GM12878 (cell line): ENCODE results near the gene LY9. TPM values are rescaled to one million over a fixed set of nuclear protein-coding genes. Genes with fewer than 3 reads are reported as not detected.

Experiments
- ATAC-seq: fragments of 200-7000 bp; cut with Tn5 transposase; 3 replicates; pipeline ENCODE4 v1.9.1; 2020; ENCODE audit warnings: mild to moderate bottlenecking, moderate library complexity
- BruUV-seq: library from RNA; stranded (reverse); fragments of 400-500 nt; replicated peaks from 2 replicates; lab custom pipeline; 2021; lab: Mats Ljungman, UMichigan
- CTCF ChIA-PET: fragments of 300-600 bp; sonication (Branson Sonifier 250); formaldehyde crosslinking; extraction: SDS; loops from one replicate; lab custom pipeline; 2021; ENCODE audit warnings: inconsistent platforms; lab: Yijun Ruan, JAX
- POLR2A ChIA-PET: fragments of 350-600 bp; formaldehyde crosslinking; extraction: SDS; loops from one replicate; lab custom pipeline; 2021; ENCODE audit warnings: inconsistent platforms; lab: Charles Lee
- RAD21 ChIA-PET: fragments of 300-600 bp; sonication (Branson Sonifier 250); formaldehyde crosslinking; loops from one replicate; lab custom pipeline; 2023; ENCODE audit warnings: antibody characterized with exemption; ENCODE audit not compliant: unreplicated experiment; lab: Charles Lee
- SMC1A ChIA-PET: fragments of 300-600 bp; sonication (Branson Sonifier 250); formaldehyde crosslinking; loops from one replicate; lab custom pipeline; 2023; ENCODE audit not compliant: unreplicated experiment, uncharacterized antibody; lab: Charles Lee
- DNase-seq: peaks from one replicate; pipeline ENCODE4 v3.0.0-alpha.2; 2011; ENCODE audit warnings: low read depth, low spot score
- FAIRE-seq: peaks from 3 replicates; lab custom pipeline; 2011; peaks lifted over from hg19 to GRCh38; lab: Jason Lieb, UNC
- H2AFZ ChIP-seq: 2 replicates; pipeline ENCODE4 v1.6.0; 2011; ENCODE audit warnings: low read depth, low read length, control low read depth; ENCODE audit not compliant: control insufficient read depth
- H3K27ac ChIP-seq: 2 replicates; pipeline ENCODE4 v1.5.1; 2011; ENCODE audit warnings: control low read depth; ENCODE audit not compliant: control insufficient read depth, insufficient read depth
- H3K27me3 ChIP-seq, 2 experiments: replicated peaks in 1 of 2; 2 replicates each; pipeline versions ENCODE4 v1.6.0 to v1.6.1; 2011; ENCODE audit warnings: low read length in 1 of 2; ENCODE audit not compliant: control insufficient read depth in 2 of 2, insufficient read depth in 2 of 2
- H3K36me3 ChIP-seq, 2 experiments: 2 replicates each; pipeline ENCODE4 v1.5.1; 2011; ENCODE audit warnings: low read length in 1 of 2; ENCODE audit not compliant: control insufficient read depth in 2 of 2, insufficient read depth in 2 of 2
- H3K4me1 ChIP-seq: 2 replicates; pipeline ENCODE4 v1.6.1; 2011; ENCODE audit warnings: mild to moderate bottlenecking, low read length, moderate library complexity, mixed read lengths; ENCODE audit not compliant: control insufficient read depth, insufficient read depth
- H3K4me2 ChIP-seq: 2 replicates; pipeline ENCODE4 v1.6.0; 2011; ENCODE audit warnings: control low read depth; ENCODE audit not compliant: control insufficient read depth, insufficient read depth
- H3K4me3 ChIP-seq: fragments of 200-600 bp; sonication (generic); 2 replicates; pipeline ENCODE4 v1.5.1; 2016
- H3K79me2 ChIP-seq: 2 replicates; pipeline ENCODE4 v1.6.0; 2011; ENCODE audit warnings: low read length; ENCODE audit not compliant: control insufficient read depth, insufficient read depth
- H3K9ac ChIP-seq: 2 replicates; pipeline ENCODE4 v1.8.0; 2011; ENCODE audit warnings: low read length, control low read depth, mixed read lengths; ENCODE audit not compliant: control insufficient read depth, insufficient read depth
- H3K9me3 ChIP-seq: replicated peaks from 3 replicates; pipeline ENCODE4 v1.5.1; 2011; ENCODE audit warnings: mild to moderate bottlenecking, low read length; ENCODE audit not compliant: control insufficient read depth, insufficient read depth
- H4K20me1 ChIP-seq: 2 replicates; pipeline ENCODE4 v1.6.0; 2011; ENCODE audit not compliant: control insufficient read depth, insufficient read depth
- ASH2L ChIP-seq: fragments of 300-600, 200-600 bp; sonication (generic); IDR thresholded peaks from 2 replicates; pipeline ENCODE4 v1.6.1; 2017; ENCODE audit warnings: low read depth, mild to moderate bottlenecking, borderline replicate concordance
- BCL11A ChIP-seq: IDR thresholded peaks from 2 replicates; pipeline ENCODE4 v1.6.1; 2011; ENCODE audit warnings: low read depth, low read length
- BMI1 ChIP-seq: fragments of 450-650 bp; IDR thresholded peaks from 2 replicates; pipeline ENCODE4 v1.6.1; 2016; ENCODE audit warnings: mild to moderate bottlenecking, moderate library complexity, borderline replicate concordance
- HDGF ChIP-seq: fragments of 450-650 bp; IDR thresholded peaks from 2 replicates; pipeline ENCODE4 v1.6.1; 2016; ENCODE audit warnings: antibody characterized with exemption
- KDM1A ChIP-seq: fragments of 200-600 bp; sonication (generic); IDR thresholded peaks from 2 replicates; pipeline ENCODE4 v1.6.1; 2016; ENCODE audit warnings: borderline replicate concordance
- SREBF1 ChIP-seq: IDR thresholded peaks from 2 replicates; pipeline ENCODE4 v1.6.1; 2012; ENCODE audit warnings: mild to moderate bottlenecking, low read length
- SREBF2 ChIP-seq: IDR thresholded peaks from 2 replicates; pipeline ENCODE4 v1.6.1; 2012; ENCODE audit warnings: mild to moderate bottlenecking, low read length
- TARDBP ChIP-seq: IDR thresholded peaks from 2 replicates; pipeline ENCODE4 v1.6.1; 2016; ENCODE audit warnings: borderline replicate concordance
- ZNF274 ChIP-seq: IDR thresholded peaks from one replicate; pipeline ENCODE4 v1.8.0; 2011; ENCODE audit not compliant: insufficient read length, insufficient read depth
- WGBS: methylation state at CpG from one replicate; pipeline ENCODE4 v1.1.6; 2016; ENCODE audit warnings: low lambda C conversion rate; ENCODE audit not compliant: insufficient replicate concordance, insufficient coverage; ENCODE audit errors: missing lambda C conversion rate; 5-methylcytosine and 5-hydroxymethylcytosine counted together
- in situ Hi-C: fragments of 300-500 bp; cut with MboI; formaldehyde crosslinking; loops from 9 replicates; pipeline ENCODE4 v1.14.3; 2018; ENCODE audit warnings: mixed read lengths
- intact Hi-C: fragments of 100-400 bp; cut with micrococcal nuclease; formaldehyde crosslinking; loops from one replicate; pipeline ENCODE4 v1.14.2; 2022; ENCODE audit not compliant: unreplicated experiment
- polyA plus RNA-seq, 11 experiments: library from polyadenylated mRNA; depleted of rRNA in 4 of 11; unstranded in 6 of 11; stranded (reverse) in 5 of 11; fragments of >200 nt; fragmentation: Nextera tagmentation in 4 of 11; fragmentation: Illumina TruSeq in 1 of 11; extraction: Ambion mirVana in 4 of 11; extraction: Trizol in 1 of 11; gene quantifications; 1 replicate in 1 of 11; 2 replicates in 10 of 11; pipeline versions ENCODE4 v1.2.1 to v1.2.3, GENCODE V29; 2011 to 2016; ENCODE audit warnings: inconsistent platforms in 2 of 11, missing spikeins in 2 of 11, low read depth in 1 of 11
- total RNA-seq, 4 experiments: library from RNA; depleted of rRNA in 3 of 4; stranded (reverse); fragments of >200 nt in 3 of 4; fragmentation: Illumina TruSeq in 1 of 4; extraction: Trizol in 1 of 4; gene quantifications; 2 replicates each; pipeline versions ENCODE4 v1.2.1 to v1.2.3, GENCODE V29; 2013 to 2021
- TF ChIP-seq, protein P1 (sequence below): fragments of 450-650 bp; IDR thresholded peaks from 2 replicates; pipeline ENCODE4 v1.6.1; 2016; ENCODE audit warnings: mild to moderate bottlenecking
- TF ChIP-seq, protein P2 (sequence below): IDR thresholded peaks from 2 replicates; pipeline ENCODE4 v1.6.1; 2011; ENCODE audit warnings: borderline replicate concordance, low read depth, mild to moderate bottlenecking, moderate library complexity, mixed read lengths, low read length; ENCODE audit not compliant: insufficient read depth; ENCODE audit errors: extremely low read length
- TF ChIP-seq, protein P3 (sequence below): fragments of 450-650 bp; formaldehyde crosslinking; IDR thresholded peaks from 2 replicates; pipeline ENCODE4 v1.4.0; 2022; ENCODE audit warnings: mild to moderate bottlenecking, moderate library complexity
- TF ChIP-seq, protein P4 (sequence below): IDR thresholded peaks from 2 replicates; pipeline ENCODE4 v1.6.1; 2011; ENCODE audit warnings: low read depth, low read length, improper control_type of control experiment, borderline replicate concordance

LY9 gene
- total and polyA plus RNA-seq, 10 of the 15 experiments (the other 5 are each of a cell fraction or from before 2014, with no cell fraction given), result 2.7 to 12.5 (median 9.0) TPM

DNA sequence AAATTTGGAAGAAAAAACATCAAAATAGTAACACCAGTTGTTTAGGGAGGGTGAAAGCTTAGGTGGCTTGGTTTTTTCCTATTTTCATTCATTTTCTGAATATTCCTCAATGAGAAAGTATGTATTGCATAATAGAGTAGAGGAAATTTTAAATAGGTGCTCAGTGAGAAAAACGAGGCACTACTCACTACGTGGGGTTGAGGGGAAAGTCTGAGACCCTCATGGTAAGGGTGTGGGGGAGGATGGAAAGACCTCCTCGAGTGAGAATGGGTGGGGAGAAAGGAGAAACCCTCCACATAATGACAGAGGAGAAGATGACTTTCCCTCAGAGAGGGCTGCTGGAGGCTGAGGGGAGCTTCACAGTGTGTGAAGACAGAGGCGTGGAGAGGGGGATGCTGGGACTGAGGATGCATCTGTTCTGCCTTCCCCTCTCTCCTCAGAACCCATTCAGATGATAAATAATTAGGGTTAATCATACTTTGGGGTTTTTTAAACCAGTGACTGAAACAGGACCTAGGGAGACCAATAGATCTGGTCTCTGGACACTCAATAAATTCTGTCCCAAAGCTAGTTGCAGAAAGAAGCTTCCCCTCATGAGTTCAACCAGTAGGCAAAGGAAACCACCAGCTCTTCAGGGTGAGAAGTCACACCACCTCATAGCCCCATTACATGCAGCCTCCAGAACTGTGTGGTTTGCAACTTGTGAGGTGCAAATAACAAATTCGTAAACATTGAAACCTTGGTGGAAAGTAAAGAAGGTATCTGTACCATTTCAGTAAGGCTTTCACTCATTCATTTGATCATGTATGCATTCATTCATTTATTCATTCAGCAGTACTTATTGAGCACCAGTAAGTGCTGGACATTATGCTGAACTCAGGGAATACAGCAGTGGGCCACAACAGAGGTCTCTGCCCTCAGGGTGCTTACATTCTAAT lies 39.8 kb upstream of the LY9 start:
- DNase-seq (no peak), FAIRE-seq (peak; percentile 94), ATAC-seq (peak; percentile 77)
- Histone ChIP-seq H3K9ac (no peak overlapping the region), H4K20me1 (no peaks in the 10 kb centered on the region), H3K79me2 (no peaks in the 10 kb centered on the region; the same call in 1 of the 2 replicates), H3K27ac (peak overlapping the region; percentile 49), H3K4me1 (peaks cover 20% of the 10 kb centered on the region), H3K4me3 (no peak overlapping the region), H3K27me3 (no peaks in the 10 kb centered on the region), H3K4me2 (peak overlapping the region; percentile 41), H3K9me3 (no peaks in the 10 kb centered on the region; the same call in 2 of the 3 replicates), H2AFZ (no peak overlapping the region), H3K36me3 (peaks cover 6 to 16% of the 10 kb centered on the region in 2 experiments)
- in situ Hi-C loops (no loop called here), intact Hi-C loops (no loop called here)
- ChIA-PET RAD21 (interaction anchor here (0.9 to 6.4 kb wide), 19 partner anchors 8 to 312 kb away, joined by 3 to 68 read pairs (median 4); partner anchors contain the start of genes CD48, LY9, SLAMF1 and SLAMF7), POLR2A (interaction anchor here (0.5 to 2.7 kb wide), 16 partner anchors 9 to 104 kb away, joined by 3 to 32 read pairs (median 4); partner anchors contain the start of gene SLAMF7), SMC1A (interaction anchor here (0.5 to 9.8 kb wide), 16 partner anchors 9 to 315 kb away, joined by 3 to 109 read pairs (median 5); partner anchors contain the start of genes LY9 and SLAMF7), CTCF (interaction anchor here (0.7 to 6.0 kb wide), 9 partner anchors 9 to 195 kb away, joined by 3 to 42 read pairs (median 6); partner anchors contain the start of genes LY9 and SLAMF7)
- no TSS peak for BruUV-seq
- 25% methylated on average over 5 of the region's 5 CpGs for WGBS
- TF ChIP-seq BMI1, result peak; percentile 11; the same call in 1 of the 2 replicates
- TF ChIP-seq, protein P1, sequence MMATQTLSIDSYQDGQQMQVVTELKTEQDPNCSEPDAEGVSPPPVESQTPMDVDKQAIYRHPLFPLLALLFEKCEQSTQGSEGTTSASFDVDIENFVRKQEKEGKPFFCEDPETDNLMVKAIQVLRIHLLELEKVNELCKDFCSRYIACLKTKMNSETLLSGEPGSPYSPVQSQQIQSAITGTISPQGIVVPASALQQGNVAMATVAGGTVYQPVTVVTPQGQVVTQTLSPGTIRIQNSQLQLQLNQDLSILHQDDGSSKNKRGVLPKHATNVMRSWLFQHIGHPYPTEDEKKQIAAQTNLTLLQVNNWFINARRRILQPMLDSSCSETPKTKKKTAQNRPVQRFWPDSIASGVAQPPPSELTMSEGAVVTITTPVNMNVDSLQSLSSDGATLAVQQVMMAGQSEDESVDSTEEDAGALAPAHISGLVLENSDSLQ, result peak; percentile 20; the same call in 1 of the 2 replicates
- TF ChIP-seq, protein P2, sequence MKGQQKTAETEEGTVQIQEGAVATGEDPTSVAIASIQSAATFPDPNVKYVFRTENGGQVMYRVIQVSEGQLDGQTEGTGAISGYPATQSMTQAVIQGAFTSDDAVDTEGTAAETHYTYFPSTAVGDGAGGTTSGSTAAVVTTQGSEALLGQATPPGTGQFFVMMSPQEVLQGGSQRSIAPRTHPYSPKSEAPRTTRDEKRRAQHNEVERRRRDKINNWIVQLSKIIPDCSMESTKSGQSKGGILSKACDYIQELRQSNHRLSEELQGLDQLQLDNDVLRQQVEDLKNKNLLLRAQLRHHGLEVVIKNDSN, result no peak
- TF ChIP-seq, protein P3, sequence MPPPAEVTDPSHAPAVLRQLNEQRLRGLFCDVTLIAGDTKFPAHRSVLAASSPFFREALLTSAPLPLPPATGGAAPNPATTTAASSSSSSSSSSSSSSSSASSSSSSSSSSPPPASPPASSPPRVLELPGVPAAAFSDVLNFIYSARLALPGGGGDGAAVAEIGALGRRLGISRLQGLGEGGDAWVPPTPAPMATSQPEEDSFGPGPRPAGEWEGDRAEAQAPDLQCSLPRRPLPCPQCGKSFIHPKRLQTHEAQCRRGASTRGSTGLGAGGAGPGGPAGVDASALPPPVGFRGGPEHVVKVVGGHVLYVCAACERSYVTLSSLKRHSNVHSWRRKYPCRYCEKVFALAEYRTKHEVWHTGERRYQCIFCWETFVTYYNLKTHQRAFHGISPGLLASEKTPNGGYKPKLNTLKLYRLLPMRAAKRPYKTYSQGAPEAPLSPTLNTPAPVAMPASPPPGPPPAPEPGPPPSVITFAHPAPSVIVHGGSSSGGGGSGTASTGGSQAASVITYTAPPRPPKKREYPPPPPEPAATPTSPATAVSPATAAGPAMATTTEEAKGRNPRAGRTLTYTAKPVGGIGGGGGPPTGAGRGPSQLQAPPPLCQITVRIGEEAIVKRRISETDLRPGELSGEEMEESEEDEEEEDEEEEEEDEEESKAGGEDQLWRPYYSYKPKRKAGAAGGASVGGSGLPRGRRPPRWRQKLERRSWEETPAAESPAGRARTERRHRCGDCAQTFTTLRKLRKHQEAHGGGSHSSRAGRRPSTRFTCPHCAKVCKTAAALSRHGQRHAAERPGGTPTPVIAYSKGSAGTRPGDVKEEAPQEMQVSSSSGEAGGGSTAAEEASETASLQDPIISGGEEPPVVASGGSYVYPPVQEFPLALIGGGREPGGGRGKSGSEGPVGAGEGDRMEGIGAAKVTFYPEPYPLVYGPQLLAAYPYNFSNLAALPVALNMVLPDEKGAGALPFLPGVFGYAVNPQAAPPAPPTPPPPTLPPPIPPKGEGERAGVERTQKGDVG (CRISPR knock-in tag), result 0 out of 2 replicates have a peak, but pooled peaks have one; percentile 59
- TF ChIP-seq KDM1A, result no peak
- 0 out of 2 replicates have a peak, but pooled peaks have one; percentile 32 for TF ChIP-seq BCL11A
- TF ChIP-seq HDGF, result no peak
- TF ChIP-seq SREBF2, result no peak
- TF ChIP-seq, protein P4, sequence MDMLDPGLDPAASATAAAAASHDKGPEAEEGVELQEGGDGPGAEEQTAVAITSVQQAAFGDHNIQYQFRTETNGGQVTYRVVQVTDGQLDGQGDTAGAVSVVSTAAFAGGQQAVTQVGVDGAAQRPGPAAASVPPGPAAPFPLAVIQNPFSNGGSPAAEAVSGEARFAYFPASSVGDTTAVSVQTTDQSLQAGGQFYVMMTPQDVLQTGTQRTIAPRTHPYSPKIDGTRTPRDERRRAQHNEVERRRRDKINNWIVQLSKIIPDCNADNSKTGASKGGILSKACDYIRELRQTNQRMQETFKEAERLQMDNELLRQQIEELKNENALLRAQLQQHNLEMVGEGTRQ, result no peak
- TF ChIP-seq ZNF274, result no peak
- TF ChIP-seq ASH2L, result no peak
- TF ChIP-seq SREBF1, result no peak
- no peak for TF ChIP-seq TARDBP
